ENCODE data around the gene GPR35. TPM values are rescaled to one million over a fixed set of nuclear protein-coding genes. Genes with fewer than 3 reads are reported as not detected.

GPR35 gene
- total RNA-seq, 1 experiment from 2014 or later: 4.2 TPM

DNA sequence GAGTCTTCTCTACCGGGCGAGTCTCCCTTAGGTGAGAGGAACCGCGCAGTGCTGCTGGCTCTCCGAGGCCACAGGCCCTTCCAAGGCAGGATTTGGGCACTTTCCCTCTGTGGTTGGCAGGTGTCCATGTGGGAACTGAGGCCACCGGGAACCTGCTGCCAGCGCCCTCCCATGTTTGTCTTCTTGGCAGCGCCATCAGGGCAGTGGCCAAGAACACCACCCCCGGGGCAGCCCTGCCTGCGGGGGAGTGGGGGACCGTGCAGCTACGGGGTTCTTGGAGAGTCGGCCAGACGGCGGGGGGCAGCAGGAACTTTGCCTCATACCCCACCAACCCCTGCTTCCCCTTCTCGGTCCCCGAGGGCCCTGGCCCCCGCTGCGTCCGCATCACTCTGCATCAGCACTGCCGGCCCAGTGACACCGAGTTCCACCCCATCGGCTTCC, 28.8 kb upstream of the GPR35 start:
- Histone ChIP-seq H3K27ac (ENCODE audit: low read depth, low read length) (no peak overlapping the region), H3K36me3 (ENCODE audit: control insufficient read depth in 1 of 2, insufficient read depth in 2 of 2, low read length in 2 of 2) (no peaks in the 10 kb centered on the region; a peak in 2 of 4 replicates), H3K4me3 (replicated peaks in 1 of 2; ENCODE audit: low read depth in 1 of 2, low read length in 2 of 2) (no peak overlapping the region), H2AFZ (ENCODE audit: low read depth, low read length, poor library complexity, severe bottlenecking) (no peak overlapping the region), H3K9ac (ENCODE audit: low read length) (no peak overlapping the region), H3K4me1 (ENCODE audit: control insufficient read depth in 1 of 2, insufficient read depth in 2 of 2, low read length in 2 of 2) (no peaks in the 10 kb centered on the region), H3K9me2 (ENCODE audit: insufficient read depth) (no peaks in the 10 kb centered on the region), H3K79me2 (ENCODE audit: insufficient read depth, low read length) (no peaks in the 10 kb centered on the region), H4K20me1 (ENCODE audit: insufficient read depth) (no peaks in the 10 kb centered on the region), H3K9me3 (ENCODE audit: control insufficient read depth in 1 of 2, insufficient read depth in 1 of 2, low read depth in 1 of 2, low read length in 2 of 2) (no peaks in the 10 kb centered on the region), H3K27me3 (ENCODE audit: insufficient read depth, low read length) (no peaks in the 10 kb centered on the region), H3K4me2 (ENCODE audit: low read length) (no peak overlapping the region)
- intact Hi-C loops (cut with micrococcal nuclease): no loop called here
- ChIA-PET RAD21 (ENCODE audit: low non-redundant PET in 1 of 2, low total read pairs in 2 of 2, uncharacterized antibody in 2 of 2, unreplicated experiment in 2 of 2) (no interaction called here), POLR2A (no interaction called here), CTCF (no interaction called here)
- BruUV-seq (replicated peaks): no TSS peak
- ATAC-seq: no peak
- DNase-seq (ENCODE audit: low read depth, low spot score): no peak
- TF ChIP-seq, protein P1, sequence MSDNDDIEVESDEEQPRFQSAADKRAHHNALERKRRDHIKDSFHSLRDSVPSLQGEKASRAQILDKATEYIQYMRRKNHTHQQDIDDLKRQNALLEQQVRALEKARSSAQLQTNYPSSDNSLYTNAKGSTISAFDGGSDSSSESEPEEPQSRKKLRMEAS (IDR thresholded peaks at IDR 0.05): no peak
- TF ChIP-seq POLR2AphosphoS5 (IDR thresholded peaks at IDR 0.05; ENCODE audit: low read depth, low read length) (no peak), EZH2phosphoT487 (IDR thresholded peaks at IDR 0.05; ENCODE audit: borderline replicate concordance) (no peak)
- TF ChIP-seq, protein P2, sequence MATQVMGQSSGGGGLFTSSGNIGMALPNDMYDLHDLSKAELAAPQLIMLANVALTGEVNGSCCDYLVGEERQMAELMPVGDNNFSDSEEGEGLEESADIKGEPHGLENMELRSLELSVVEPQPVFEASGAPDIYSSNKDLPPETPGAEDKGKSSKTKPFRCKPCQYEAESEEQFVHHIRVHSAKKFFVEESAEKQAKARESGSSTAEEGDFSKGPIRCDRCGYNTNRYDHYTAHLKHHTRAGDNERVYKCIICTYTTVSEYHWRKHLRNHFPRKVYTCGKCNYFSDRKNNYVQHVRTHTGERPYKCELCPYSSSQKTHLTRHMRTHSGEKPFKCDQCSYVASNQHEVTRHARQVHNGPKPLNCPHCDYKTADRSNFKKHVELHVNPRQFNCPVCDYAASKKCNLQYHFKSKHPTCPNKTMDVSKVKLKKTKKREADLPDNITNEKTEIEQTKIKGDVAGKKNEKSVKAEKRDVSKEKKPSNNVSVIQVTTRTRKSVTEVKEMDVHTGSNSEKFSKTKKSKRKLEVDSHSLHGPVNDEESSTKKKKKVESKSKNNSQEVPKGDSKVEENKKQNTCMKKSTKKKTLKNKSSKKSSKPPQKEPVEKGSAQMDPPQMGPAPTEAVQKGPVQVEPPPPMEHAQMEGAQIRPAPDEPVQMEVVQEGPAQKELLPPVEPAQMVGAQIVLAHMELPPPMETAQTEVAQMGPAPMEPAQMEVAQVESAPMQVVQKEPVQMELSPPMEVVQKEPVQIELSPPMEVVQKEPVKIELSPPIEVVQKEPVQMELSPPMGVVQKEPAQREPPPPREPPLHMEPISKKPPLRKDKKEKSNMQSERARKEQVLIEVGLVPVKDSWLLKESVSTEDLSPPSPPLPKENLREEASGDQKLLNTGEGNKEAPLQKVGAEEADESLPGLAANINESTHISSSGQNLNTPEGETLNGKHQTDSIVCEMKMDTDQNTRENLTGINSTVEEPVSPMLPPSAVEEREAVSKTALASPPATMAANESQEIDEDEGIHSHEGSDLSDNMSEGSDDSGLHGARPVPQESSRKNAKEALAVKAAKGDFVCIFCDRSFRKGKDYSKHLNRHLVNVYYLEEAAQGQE (IDR thresholded peaks at IDR 0.05; ENCODE audit: low read depth): no peak

DNA sequence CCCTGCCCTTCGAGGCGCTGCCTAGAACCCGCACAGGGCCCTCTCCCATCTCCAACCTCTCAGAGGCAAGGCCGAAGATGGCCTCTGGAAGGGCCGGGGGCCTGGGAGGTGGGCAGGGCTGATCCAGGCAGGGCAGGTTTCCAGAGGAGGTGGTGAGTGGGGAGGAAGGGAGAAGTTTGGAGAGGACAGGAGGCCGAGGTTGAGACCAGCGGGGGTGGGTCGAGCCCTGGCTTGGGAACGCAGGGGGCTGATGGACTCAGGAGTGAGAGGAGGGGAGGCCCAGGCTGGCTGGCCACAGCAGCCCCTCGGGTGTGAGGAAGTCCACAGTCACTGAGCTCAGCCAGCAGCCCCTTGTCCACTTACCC, 28.2 kb upstream of the GPR35 start:
- H3K36me3 ChIP-seq (ENCODE audit: control insufficient read depth in 1 of 2, insufficient read depth in 2 of 2, low read length in 2 of 2): no peaks in the 10 kb centered on the region; a peak in 2 of 4 replicates
- RAD21 ChIA-PET (ENCODE audit: low non-redundant PET in 1 of 2, low total read pairs in 2 of 2, uncharacterized antibody in 2 of 2, unreplicated experiment in 2 of 2): no interaction called here
- H3K9ac ChIP-seq (ENCODE audit: low read length): no peak overlapping the region
- no peaks in the 10 kb centered on the region for H3K9me3 ChIP-seq (ENCODE audit: control insufficient read depth in 1 of 2, insufficient read depth in 1 of 2, low read depth in 1 of 2, low read length in 2 of 2)
- H3K4me1 ChIP-seq (ENCODE audit: control insufficient read depth in 1 of 2, insufficient read depth in 2 of 2, low read length in 2 of 2): no peaks in the 10 kb centered on the region
- CTCF ChIA-PET: no interaction called here
- ATAC-seq (no peak), DNase-seq (ENCODE audit: low read depth, low spot score) (no peak)
- H3K27ac ChIP-seq (ENCODE audit: low read depth, low read length): no peak overlapping the region
- no peaks in the 10 kb centered on the region for H3K9me2 ChIP-seq (ENCODE audit: insufficient read depth)
- no peak overlapping the region for H3K4me3 ChIP-seq (replicated peaks in 1 of 2; ENCODE audit: low read depth in 1 of 2, low read length in 2 of 2)
- H2AFZ ChIP-seq (ENCODE audit: low read depth, low read length, poor library complexity, severe bottlenecking): no peak overlapping the region
- intact Hi-C loops (cut with micrococcal nuclease): no loop called here
- no peak overlapping the region for H3K4me2 ChIP-seq (ENCODE audit: low read length)
- no peaks in the 10 kb centered on the region for H4K20me1 ChIP-seq (ENCODE audit: insufficient read depth)
- BruUV-seq (replicated peaks): no TSS peak
- no peaks in the 10 kb centered on the region for H3K79me2 ChIP-seq (ENCODE audit: insufficient read depth, low read length)
- H3K27me3 ChIP-seq (ENCODE audit: insufficient read depth, low read length): no peaks in the 10 kb centered on the region
- POLR2A ChIA-PET: no interaction called here
- TF ChIP-seq YY1 (IDR thresholded peaks at IDR 0.05; ENCODE audit: extremely low read depth, insufficient replicate concordance, low read depth, low read length): no peak
- no peak for TF ChIP-seq ELF1 (IDR thresholded peaks at IDR 0.05; ENCODE audit: borderline replicate concordance, low read depth)
- TF ChIP-seq CEBPB (IDR thresholded peaks at IDR 0.05; ENCODE audit: low read depth): no peak
- TF ChIP-seq SIN3A (IDR thresholded peaks at IDR 0.05; ENCODE audit: low read depth): no peak
- TF ChIP-seq, protein P1 (IDR thresholded peaks at IDR 0.05): no peak
- TF ChIP-seq EZH2phosphoT487 (IDR thresholded peaks at IDR 0.05; ENCODE audit: borderline replicate concordance): no peak
- TF ChIP-seq SP1 (IDR thresholded peaks at IDR 0.05; ENCODE audit: low read depth): no peak
- no peak for TF ChIP-seq POLR2A (IDR thresholded peaks at IDR 0.05; ENCODE audit: borderline replicate concordance, extremely low read depth, insufficient read depth, insufficient read length)
- no peak for TF ChIP-seq SRF (IDR thresholded peaks at IDR 0.05; ENCODE audit: low read depth)
- no peak for TF ChIP-seq FOSL1 (IDR thresholded peaks at IDR 0.05; ENCODE audit: low read depth)
- no peak for TF ChIP-seq EZH2 (IDR thresholded peaks at IDR 0.05)
- no peak for TF ChIP-seq RAD21 (IDR thresholded peaks at IDR 0.05; ENCODE audit: low read depth)
- TF ChIP-seq, protein P3, sequence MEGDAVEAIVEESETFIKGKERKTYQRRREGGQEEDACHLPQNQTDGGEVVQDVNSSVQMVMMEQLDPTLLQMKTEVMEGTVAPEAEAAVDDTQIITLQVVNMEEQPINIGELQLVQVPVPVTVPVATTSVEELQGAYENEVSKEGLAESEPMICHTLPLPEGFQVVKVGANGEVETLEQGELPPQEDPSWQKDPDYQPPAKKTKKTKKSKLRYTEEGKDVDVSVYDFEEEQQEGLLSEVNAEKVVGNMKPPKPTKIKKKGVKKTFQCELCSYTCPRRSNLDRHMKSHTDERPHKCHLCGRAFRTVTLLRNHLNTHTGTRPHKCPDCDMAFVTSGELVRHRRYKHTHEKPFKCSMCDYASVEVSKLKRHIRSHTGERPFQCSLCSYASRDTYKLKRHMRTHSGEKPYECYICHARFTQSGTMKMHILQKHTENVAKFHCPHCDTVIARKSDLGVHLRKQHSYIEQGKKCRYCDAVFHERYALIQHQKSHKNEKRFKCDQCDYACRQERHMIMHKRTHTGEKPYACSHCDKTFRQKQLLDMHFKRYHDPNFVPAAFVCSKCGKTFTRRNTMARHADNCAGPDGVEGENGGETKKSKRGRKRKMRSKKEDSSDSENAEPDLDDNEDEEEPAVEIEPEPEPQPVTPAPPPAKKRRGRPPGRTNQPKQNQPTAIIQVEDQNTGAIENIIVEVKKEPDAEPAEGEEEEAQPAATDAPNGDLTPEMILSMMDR (IDR thresholded peaks at IDR 0.05 in 2 of 3, conservative IDR thresholded peaks at IDR 0.05 in 1 of 3; ENCODE audit: borderline replicate concordance in 1 of 3, insufficient read depth in 1 of 3, low read depth in 2 of 3, low read length in 2 of 3): no peak
- no peak for TF ChIP-seq ZFX (IDR thresholded peaks at IDR 0.05)
- TF ChIP-seq, protein P4, sequence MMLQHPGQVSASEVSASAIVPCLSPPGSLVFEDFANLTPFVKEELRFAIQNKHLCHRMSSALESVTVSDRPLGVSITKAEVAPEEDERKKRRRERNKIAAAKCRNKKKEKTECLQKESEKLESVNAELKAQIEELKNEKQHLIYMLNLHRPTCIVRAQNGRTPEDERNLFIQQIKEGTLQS (IDR thresholded peaks at IDR 0.05): no peak

Measured in HCT116 (cell line).